Measurements from ENCODE around the gene NDE1. TPM values are rescaled to one million over a fixed set of nuclear protein-coding genes. Genes with fewer than 3 reads are reported as not detected.

Gene NDE1
- total and polyA plus RNA-seq, 2 of the 8 experiments (the other 6 are each of a cell fraction or from before 2014, with no cell fraction given) = 13.3 to 41.3 TPM

- no peak for TF ChIP-seq ZNF274 (IDR thresholded peaks at IDR 0.05; ENCODE audit: borderline replicate concordance, extremely low read depth, low read length)
- TF ChIP-seq NRF1 (IDR thresholded peaks at IDR 0.05; ENCODE audit: low read depth, low read length) = no peak
- H4K8ac ChIP-seq (ENCODE audit: extremely low read depth, insufficient read depth, low read length) = no peak overlapping the region
- H3K18ac ChIP-seq (ENCODE audit: extremely low read depth, low read length) = no peak overlapping the region
- H3K14ac ChIP-seq (ENCODE audit: insufficient read length) = no peak overlapping the region
- CTCF ChIA-PET (ENCODE audit: partially characterized antibody) = interaction anchor here (0.6 to 1.0 kb wide), 6 partner anchors 12 to 143 kb away, joined by 3 to 7 read pairs (median 3); no protein-coding TSS in a partner anchor
- FAIRE-seq = no peak
- no peak overlapping the region for H3K4me3 ChIP-seq (ENCODE audit: extremely low read depth in 1 of 4, insufficient read depth in 2 of 4, low read depth in 3 of 4, low read length in 4 of 4)
- H3K79me2 ChIP-seq (ENCODE audit: control insufficient read depth in 1 of 2, insufficient read depth in 2 of 2, low read length in 2 of 2) = no peaks in the 10 kb centered on the region
- no peak overlapping the region for H2BK15ac ChIP-seq (ENCODE audit: low read length)
- H3K4ac ChIP-seq (replicated peaks; ENCODE audit: insufficient read length, low read depth, low read length) = no peak overlapping the region
- no peak overlapping the region for H4K5ac ChIP-seq (ENCODE audit: insufficient read length, low read depth, low read length)
- no peak overlapping the region for H2BK5ac ChIP-seq (ENCODE audit: low read depth, low read length)
- no peak overlapping the region for H3K56ac ChIP-seq (replicated peaks; ENCODE audit: insufficient read length, low read depth, low read length)
- H3K27me3 ChIP-seq (replicated peaks in 1 of 4; ENCODE audit: control insufficient read depth in 3 of 4, extremely low read depth in 1 of 4, insufficient read depth in 3 of 4, low read length in 3 of 4) = no peaks in the 10 kb centered on the region
- no peaks in the 10 kb centered on the region; a peak in 1 of 7 replicates for H3K4me1 ChIP-seq (replicated peaks in 1 of 4; ENCODE audit: control insufficient read depth in 3 of 4, insufficient read depth in 4 of 4, low read length in 3 of 4)
- no peak overlapping the region for H2BK120ac ChIP-seq (replicated peaks; ENCODE audit: low read depth, low read length)
- no peaks in the 10 kb centered on the region for H4K20me1 ChIP-seq (replicated peaks in 1 of 2; ENCODE audit: control insufficient read depth in 1 of 2, insufficient read depth in 2 of 2, low read length in 2 of 2)
- DNase-seq (ENCODE audit: low read depth in 1 of 2, low spot score in 2 of 2) = no peak
- H3K36me3 ChIP-seq (ENCODE audit: control insufficient read depth in 2 of 4, insufficient read depth in 4 of 4, low read length in 3 of 4) = no peaks in the 10 kb centered on the region
- H3K9me3 ChIP-seq (ENCODE audit: insufficient read depth in 2 of 2, low read depth in 1 of 2, low read length in 1 of 2) = no peaks in the 10 kb centered on the region; a peak in 1 of 4 replicates
- H2AK5ac ChIP-seq (ENCODE audit: low read depth, low read length) = no peak overlapping the region
- WGBS, 2 experiments (ENCODE audit: extremely low coverage in 1 of 2, insufficient coverage in 1 of 2, insufficient read length in 1 of 2, insufficient replicate concordance in 2 of 2, low coverage in 1 of 2, low lambda C conversion rate in 2 of 2, missing lambda C conversion rate in 1 of 2) = 90% methylated on average over 2 of the region's 2 CpGs; no CpG with 5 or more reads in 1 of the 2 experiments
- H3K79me1 ChIP-seq (ENCODE audit: low read depth, low read length) = no peaks in the 10 kb centered on the region
- POLR2A ChIA-PET (ENCODE audit: partially characterized antibody) = no interaction called here
- no peak overlapping the region for H2BK12ac ChIP-seq (ENCODE audit: low read depth, low read length)
- no peak overlapping the region for H3K9ac ChIP-seq (replicated peaks in 1 of 4; ENCODE audit: extremely low read depth in 1 of 4, low read depth in 3 of 4, low read length in 3 of 4)
- H3K23me2 ChIP-seq (ENCODE audit: low read depth, low read length) = no peaks in the 10 kb centered on the region
- no peak overlapping the region for H4K91ac ChIP-seq (replicated peaks; ENCODE audit: insufficient read length, low read length)
- H2AFZ ChIP-seq (ENCODE audit: low read length) = no peak overlapping the region
- no peak overlapping the region for H2BK20ac ChIP-seq (ENCODE audit: low read length)
- no peak overlapping the region for H3K4me2 ChIP-seq (ENCODE audit: insufficient read depth in 1 of 2, low read depth in 2 of 2, low read length in 2 of 2)
- H3K23ac ChIP-seq (ENCODE audit: insufficient read length) = no peak overlapping the region
- no peak overlapping the region for H3K27ac ChIP-seq (ENCODE audit: low read depth, low read length)
These were observed 92.7 kb downstream of the NDE1 start for GRCh38 chr16:15742716-15743115.

All from H1 (cell line).